HCT116 (cell line): ENCODE results near the gene FKBP15. TPM values are rescaled to one million over a fixed set of nuclear protein-coding genes. Genes with fewer than 3 reads are reported as not detected.

ENCODE experiments used
- ATAC-seq: fragments of 200-7000 bp; cut with Tn5 transposase; 2 replicates; pipeline ENCODE4 v1.9.1; 2020; ENCODE audit warnings: mild to moderate bottlenecking, moderate library complexity
- BruUV-seq: library from RNA; stranded (reverse); fragments of 400-500 nt; replicated peaks from 2 replicates; lab custom pipeline; 2021; lab: Mats Ljungman, UMichigan
- CTCF ChIA-PET: fragments of 300-600 bp; sonication (Branson Sonifier 250); formaldehyde crosslinking; loops from one replicate; lab custom pipeline; 2021; ENCODE audit warnings: antibody characterized with exemption; lab: Charles Lee
- POLR2A ChIA-PET: fragments of 300-600, 350-600 bp; sonication (Branson Sonifier 250); formaldehyde crosslinking; loops from one replicate; lab custom pipeline; 2021; ENCODE audit warnings: antibody characterized with exemption; lab: Charles Lee
- RAD21 ChIA-PET, 2 experiments: fragments of 300-600 bp; sonication (Branson Sonifier 250); formaldehyde crosslinking; loops; one replicate each; lab custom pipeline; 2023; ENCODE audit warnings: low total read pairs in 2 of 2; ENCODE audit not compliant: uncharacterized antibody in 2 of 2, unreplicated experiment in 2 of 2, low non-redundant PET in 1 of 2; lab: Charles Lee
- DNase-seq: peaks from one replicate; pipeline ENCODE4 v3.0.0-alpha.2; 2010; ENCODE audit warnings: low read depth, low spot score
- H2AFZ ChIP-seq: fragments of 200-600 bp; shearing (Covaris generic), sonication (generic); 2 replicates; pipeline ENCODE4 v1.6.1; 2017; ENCODE audit warnings: low read depth, mixed run types, mixed read lengths, antibody characterized with exemption, low read length; ENCODE audit not compliant: poor library complexity, severe bottlenecking
- H3K27ac ChIP-seq: 2 replicates; pipeline ENCODE4 v1.5.1; 2012; ENCODE audit warnings: low read depth, low read length
- H3K27me3 ChIP-seq: fragments of 200-600 bp; sonication (generic); 2 replicates; pipeline ENCODE4 v1.6.1; 2016; ENCODE audit warnings: mixed run types, low read length, mixed read lengths; ENCODE audit not compliant: insufficient read depth
- H3K36me3 ChIP-seq, 2 experiments: fragments of 200-500 bp in 1 of 2; fragments of 200-600 bp in 1 of 2; sonication (Bioruptor generic) in 1 of 2; sonication (generic) in 1 of 2; 2 replicates each; pipeline versions ENCODE4 v1.5.1 to v1.6.1; 2014 to 2016; ENCODE audit warnings: low read length in 2 of 2, inconsistent platforms in 1 of 2, mixed read lengths in 1 of 2, mixed run types in 1 of 2; ENCODE audit not compliant: insufficient read depth in 2 of 2, control insufficient read depth in 1 of 2
- H3K4me1 ChIP-seq, 2 experiments: fragments of 200-600 bp in 1 of 2; sonication (generic) in 1 of 2; 2 replicates each; pipeline versions ENCODE4 v1.5.1 to v1.6.1; 2012 to 2017; ENCODE audit warnings: low read length in 2 of 2, inconsistent platforms in 1 of 2, mild to moderate bottlenecking in 1 of 2, mixed read lengths in 1 of 2, mixed run types in 1 of 2, moderate library complexity in 1 of 2; ENCODE audit not compliant: insufficient read depth in 2 of 2, control insufficient read depth in 1 of 2
- H3K4me2 ChIP-seq: fragments of 200-600 bp; sonication (generic); 2 replicates; pipeline ENCODE4 v1.6.1; 2017; ENCODE audit warnings: mixed run types, low read length, mixed read lengths
- H3K4me3 ChIP-seq, 2 experiments: fragments of 200-600 bp in 1 of 2; sonication (generic) in 1 of 2; replicated peaks in 1 of 2; 2 replicates each; pipeline ENCODE4 v1.5.1; 2011 to 2016; ENCODE audit warnings: low read length in 2 of 2, control low read depth in 1 of 2, low read depth in 1 of 2, mild to moderate bottlenecking in 1 of 2, mixed read lengths in 1 of 2, mixed run types in 1 of 2
- H3K79me2 ChIP-seq: fragments of 200-600 bp; sonication (generic); 2 replicates; pipeline ENCODE4 v1.6.1; 2017; ENCODE audit warnings: mild to moderate bottlenecking, mixed run types, low read length, moderate library complexity, mixed read lengths; ENCODE audit not compliant: insufficient read depth
- H3K9ac ChIP-seq: fragments of 200-600 bp; sonication (generic); 2 replicates; pipeline ENCODE4 v1.6.1; 2016; ENCODE audit warnings: low read length, mixed read lengths
- H3K9me2 ChIP-seq: fragments of 200-600 bp; sonication (generic), shearing (Covaris generic); 2 replicates; pipeline ENCODE4 v1.6.1; 2017; ENCODE audit warnings: mixed run types, mild to moderate bottlenecking, moderate library complexity; ENCODE audit not compliant: insufficient read depth
- H3K9me3 ChIP-seq, 2 experiments: fragments of 200-500 bp in 1 of 2; fragments of 200-600 bp in 1 of 2; sonication (Bioruptor generic) in 1 of 2; sonication (generic) in 1 of 2; 2 replicates each; pipeline ENCODE4 v1.6.1; 2014 to 2017; ENCODE audit warnings: low read length in 2 of 2, mixed read lengths in 2 of 2, inconsistent platforms in 1 of 2, low read depth in 1 of 2, mild to moderate bottlenecking in 1 of 2, mixed run types in 1 of 2, moderate library complexity in 1 of 2; ENCODE audit not compliant: control insufficient read depth in 1 of 2, insufficient read depth in 1 of 2
- H4K20me1 ChIP-seq: fragments of 200-600 bp; sonication (generic), shearing (Covaris generic); 2 replicates; pipeline ENCODE4 v1.6.1; 2017; ENCODE audit warnings: mixed run types, mild to moderate bottlenecking, moderate library complexity; ENCODE audit not compliant: insufficient read depth
- CBX3 ChIP-seq: IDR thresholded peaks from 2 replicates; pipeline ENCODE4 v1.6.1; 2012; ENCODE audit warnings: low read depth
- CEBPB ChIP-seq: IDR thresholded peaks from 2 replicates; pipeline ENCODE4 v1.6.1; 2012; ENCODE audit warnings: low read depth
- EGR1 ChIP-seq: IDR thresholded peaks from 2 replicates; pipeline ENCODE4 v1.6.1; 2012; ENCODE audit warnings: low read depth
- EZH2 ChIP-seq: fragments of 200-600 bp; sonication (generic); IDR thresholded peaks from 2 replicates; pipeline ENCODE4 v1.6.1; 2017; ENCODE audit warnings: antibody characterized with exemption, mixed run types
- EZH2phosphoT487 ChIP-seq: fragments of 200-600 bp; IDR thresholded peaks from 2 replicates; pipeline ENCODE4 v1.6.1; 2018; ENCODE audit warnings: antibody characterized with exemption, borderline replicate concordance
- FOSL1 ChIP-seq: IDR thresholded peaks from 2 replicates; pipeline ENCODE4 v1.6.1; 2012; ENCODE audit warnings: low read depth
- JUND ChIP-seq: IDR thresholded peaks from 2 replicates; pipeline ENCODE4 v1.6.1; 2012
- POLR2A ChIP-seq: IDR thresholded peaks from 2 replicates; pipeline ENCODE4 v1.7.0; 2011; ENCODE audit warnings: borderline replicate concordance; ENCODE audit not compliant: insufficient read depth, insufficient read length; ENCODE audit errors: extremely low read depth
- POLR2AphosphoS5 ChIP-seq: IDR thresholded peaks from 2 replicates; pipeline ENCODE4 v1.6.1; 2011; ENCODE audit warnings: mild to moderate bottlenecking, low read depth, low read length, moderate library complexity
- RAD21 ChIP-seq: IDR thresholded peaks from 2 replicates; pipeline ENCODE4 v1.6.1; 2012; ENCODE audit warnings: low read depth, mild to moderate bottlenecking
- SIN3A ChIP-seq: IDR thresholded peaks from 2 replicates; pipeline ENCODE4 v1.6.1; 2012; ENCODE audit warnings: low read depth
- SP1 ChIP-seq: IDR thresholded peaks from 2 replicates; pipeline ENCODE4 v1.6.1; 2012; ENCODE audit warnings: low read depth
- TCF7L2 ChIP-seq: IDR thresholded peaks from 2 replicates; pipeline ENCODE4 v1.7.0; 2011; ENCODE audit warnings: borderline replicate concordance, inconsistent platforms; ENCODE audit not compliant: insufficient read depth, insufficient read length; ENCODE audit errors: extremely low read depth
- YY1 ChIP-seq: IDR thresholded peaks from 2 replicates; pipeline ENCODE4 v1.6.1; 2011; ENCODE audit warnings: low read length, low read depth, moderate library complexity, mild to moderate bottlenecking; ENCODE audit not compliant: insufficient replicate concordance; ENCODE audit errors: extremely low read depth
- ZNF274 ChIP-seq: fragments of 200-500 bp; sonication (Bioruptor generic); IDR thresholded peaks from 2 replicates; pipeline ENCODE4 v1.6.1; 2014; ENCODE audit warnings: mild to moderate bottlenecking, low read depth, low read length, inconsistent platforms
- intact Hi-C: fragments of 100-400 bp; cut with micrococcal nuclease; formaldehyde crosslinking; loops from 2 replicates; pipeline ENCODE4 v1.10.0; 2022
- total RNA-seq: library from RNA; stranded (reverse); gene quantifications from one replicate; pipeline ENCODE4 v1.2.1, GENCODE V29; 2021; ENCODE audit not compliant: unreplicated experiment
- TF ChIP-seq, protein P1 (sequence below): IDR thresholded peaks from 2 replicates; pipeline ENCODE4 v1.6.1; 2012
- TF ChIP-seq, protein P2 (sequence below): IDR thresholded peaks from 2 replicates; pipeline ENCODE4 v1.6.1; 2012

The FKBP15 gene
- total RNA-seq, 1 experiment from 2014 or later: 13.8 TPM

GRCh38 chr9:113221800-113222481 is 864 bp upstream of the FKBP15 start:
- peak overlapping the region; percentile 41; the same call in 1 of the 2 replicates for H3K27ac ChIP-seq
- intact Hi-C loops: loop anchor here (5.0 kb wide), 1 partner anchor 70 kb away; the partner anchor contains the start of gene SLC31A2

GRCh38 chr9:113220467-113221002 is 542 bp downstream of the FKBP15 start:
- ATAC-seq (no peak), DNase-seq (no peak)
- H3K9me3 ChIP-seq: no peaks in the 10 kb centered on the region
- H3K4me3 ChIP-seq: peak overlapping the region; percentile 81 to 84
- H3K27me3 ChIP-seq: no peaks in the 10 kb centered on the region
- H3K4me1 ChIP-seq: peaks cover 2 to 21% of the 10 kb centered on the region in 2 experiments; a peak in 3 of 4 replicates
- ChIA-PET POLR2A (interaction anchor here (0.8 to 2.5 kb wide), 5 partner anchors 11 to 190 kb away, joined by 3 to 11 read pairs (median 6); partner anchors contain the start of genes C9orf43, CDC26, POLE3 and PRPF4), RAD21 (no interaction called here), CTCF (interaction anchor here (1.0 kb wide), 1 partner anchor 14 kb away, joined by 5 read pairs; no protein-coding TSS in a partner anchor)
- no peaks in the 10 kb centered on the region for H3K36me3 ChIP-seq
- peaks cover 77% of the 10 kb centered on the region for H3K79me2 ChIP-seq
- BruUV-seq: TSS peak; percentile 67
- no peaks in the 10 kb centered on the region for H4K20me1 ChIP-seq
- peak overlapping the region; percentile 65 for H3K27ac ChIP-seq
- no peak overlapping the region for H2AFZ ChIP-seq
- intact Hi-C loops: loop anchor here (5.0 kb wide), 1 partner anchor 68 kb away; the partner anchor contains the start of gene SLC31A2
- H3K9ac ChIP-seq: peak overlapping the region; percentile 91
- H3K9me2 ChIP-seq: no peaks in the 10 kb centered on the region
- H3K4me2 ChIP-seq: peak overlapping the region; percentile 92
- TF ChIP-seq TCF7L2 (no peak), JUND (no peak), YY1 (no peak), CBX3 (no peak), FOSL1 (no peak), SIN3A (no peak), EZH2 (no peak), EZH2phosphoT487 (no peak), SP1 (no peak), ZNF274 (no peak), EGR1 (no peak), POLR2AphosphoS5 (no peak), POLR2A (no peak), CEBPB (no peak)
- TF ChIP-seq, protein P1, sequence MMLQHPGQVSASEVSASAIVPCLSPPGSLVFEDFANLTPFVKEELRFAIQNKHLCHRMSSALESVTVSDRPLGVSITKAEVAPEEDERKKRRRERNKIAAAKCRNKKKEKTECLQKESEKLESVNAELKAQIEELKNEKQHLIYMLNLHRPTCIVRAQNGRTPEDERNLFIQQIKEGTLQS: no peak

More at GRCh38 chr9:113221800-113222481, 864 bp upstream of the FKBP15 start:
- Histone ChIP-seq H3K79me2 (peaks cover 70% of the 10 kb centered on the region), H3K4me1 (peaks cover 2 to 21% of the 10 kb centered on the region in 2 experiments; a peak in 3 of 4 replicates), H2AFZ (no peak overlapping the region), H3K9me2 (no peaks in the 10 kb centered on the region), H3K4me2 (peak overlapping the region; percentile 92), H3K9ac (peak overlapping the region; percentile 91), H3K36me3 (no peaks in the 10 kb centered on the region), H4K20me1 (no peaks in the 10 kb centered on the region), H3K4me3 (peak overlapping the region; percentile 73 to 81)
- ATAC-seq: no peak
- POLR2A ChIA-PET: interaction anchor here (1.4 to 2.5 kb wide), 3 partner anchors 10 to 189 kb away, joined by 6 to 11 read pairs (median 9); partner anchors contain the start of genes C9orf43, CDC26, POLE3 and PRPF4
- no peak for TF ChIP-seq CEBPB
- TF ChIP-seq RAD21: no peak
- TF ChIP-seq, protein P2, sequence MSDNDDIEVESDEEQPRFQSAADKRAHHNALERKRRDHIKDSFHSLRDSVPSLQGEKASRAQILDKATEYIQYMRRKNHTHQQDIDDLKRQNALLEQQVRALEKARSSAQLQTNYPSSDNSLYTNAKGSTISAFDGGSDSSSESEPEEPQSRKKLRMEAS: 0 out of 2 replicates have a peak, but pooled peaks have one; percentile 24
- TF ChIP-seq, all 23 proteins: peak for 1
- DNase-seq: no peak
- ChIA-PET RAD21 (no interaction called here), CTCF (interaction anchor here (0.6 to 1.2 kb wide), 2 partner anchors 53 to 224 kb away, joined by 3 to 4 read pairs; partner anchors contain the start of gene CDC26)
- TSS peak; percentile 83 for BruUV-seq
- H3K9me3 ChIP-seq: no peaks in the 10 kb centered on the region
- H3K27me3 ChIP-seq: no peaks in the 10 kb centered on the region
